Mesodermal cell (in vitro differentiated cells): Measurements from ENCODE around the gene TAC4.

Experiments
- H3K27ac ChIP-seq: 2 replicates; pipeline ENCODE4 v1.7.0; 2013; ENCODE audit warnings: mild to moderate bottlenecking, low read depth, low read length, moderate library complexity; ENCODE audit not compliant: severe bottlenecking
- H3K36me3 ChIP-seq: 2 replicates; pipeline ENCODE4 v1.7.1; 2013; ENCODE audit warnings: mild to moderate bottlenecking, low read length, moderate library complexity; ENCODE audit not compliant: control insufficient read depth, insufficient read depth
- H3K4me1 ChIP-seq: one replicate; pipeline ENCODE4 v1.7.1; 2013; ENCODE audit warnings: mild to moderate bottlenecking, low read length; ENCODE audit not compliant: insufficient read depth, control insufficient read depth, poor library complexity, severe bottlenecking
- H3K4me3 ChIP-seq: 2 replicates; pipeline ENCODE4 v1.7.0; 2013; ENCODE audit warnings: low read length, control low read depth, mild to moderate bottlenecking; ENCODE audit not compliant: insufficient read depth, poor library complexity, severe bottlenecking; ENCODE audit errors: extremely low read depth
- H3K9me3 ChIP-seq: 2 replicates; pipeline ENCODE4 v1.7.1; 2013; ENCODE audit warnings: mild to moderate bottlenecking, low read length, moderate library complexity; ENCODE audit not compliant: control insufficient read depth
- WGBS, 2 experiments: methylation state at CpG; one replicate each; pipeline ENCODE4 v1.1.5; 2013; ENCODE audit warnings: missing lambda C conversion rate in 2 of 2; ENCODE audit not compliant: insufficient coverage in 2 of 2; 5-methylcytosine and 5-hydroxymethylcytosine counted together

TAC4 gene

DNA sequence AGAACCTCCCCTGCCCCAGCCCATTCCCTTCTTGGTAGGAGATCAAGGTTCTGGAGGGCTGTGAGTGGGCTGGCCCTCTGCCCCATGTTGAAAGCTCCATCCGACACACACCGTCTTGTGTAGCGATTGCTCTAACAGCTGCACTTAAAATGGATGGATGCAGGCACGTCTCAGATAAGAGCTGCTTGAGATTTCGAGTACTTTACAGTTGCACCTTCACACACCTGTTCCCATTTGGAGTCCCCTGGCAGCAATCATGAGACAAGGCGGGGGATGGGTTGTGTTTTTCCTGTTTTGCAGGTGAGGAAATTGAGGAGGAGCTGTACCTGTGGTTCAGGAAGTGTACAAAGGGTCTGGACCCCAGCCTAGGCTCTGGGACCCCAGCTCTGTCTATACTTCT, 25.6 kb upstream of the TAC4 start:
- WGBS, 2 experiments = 90 to 93% methylated on average over 5 of the region's 6 CpGs
- H3K9me3 ChIP-seq = no peaks in the 10 kb centered on the region
- H3K27ac ChIP-seq = no peak overlapping the region
- H3K4me3 ChIP-seq = no peak overlapping the region
- peaks cover 10% of the 10 kb centered on the region for H3K4me1 ChIP-seq
- no peaks in the 10 kb centered on the region for H3K36me3 ChIP-seq

GRCh38 chr17:49872754-49873377, 25.0 kb upstream of the TAC4 start:
- whole genome bisulfite sequencing, 2 experiments = 90% methylated on average over 5 of the region's 6 CpGs; no CpG with 5 or more reads in 1 of the 2 experiments
- no peaks in the 10 kb centered on the region for H3K9me3 ChIP-seq
- H3K4me3 ChIP-seq = no peak overlapping the region
- peaks cover 10% of the 10 kb centered on the region for H3K4me1 ChIP-seq
- H3K27ac ChIP-seq = no peak overlapping the region
- no peaks in the 10 kb centered on the region for H3K36me3 ChIP-seq

GRCh38 chr17:49871211-49871610, 23.3 kb upstream of the TAC4 start:
- H3K36me3 ChIP-seq = no peaks in the 10 kb centered on the region
- 89% methylated on average over 3 to 4 of the region's 7 CpGs for WGBS, 2 experiments
- H3K9me3 ChIP-seq = no peaks in the 10 kb centered on the region

GRCh38 chr17:49870298-49870697, 22.4 kb upstream of the TAC4 start:
- H3K4me1 ChIP-seq = peaks cover 18% of the 10 kb centered on the region
- no peak overlapping the region for H3K27ac ChIP-seq
- no peaks in the 10 kb centered on the region for H3K9me3 ChIP-seq
- WGBS, 2 experiments = 92% methylated on average over 9 to 10 of the region's 11 CpGs
- H3K36me3 ChIP-seq = no peaks in the 10 kb centered on the region
- H3K4me3 ChIP-seq = no peak overlapping the region

More at GRCh38 chr17:49871211-49871610, 23.3 kb upstream of the TAC4 start:
- Histone ChIP-seq H3K4me1 (peaks cover 13% of the 10 kb centered on the region), H3K4me3 (no peak overlapping the region), H3K27ac (no peak overlapping the region)

- H3K9me3 ChIP-seq = no peaks in the 10 kb centered on the region
- H3K4me1 ChIP-seq = peaks cover 23% of the 10 kb centered on the region
- H3K27ac ChIP-seq = no peak overlapping the region
- H3K36me3 ChIP-seq = no peaks in the 10 kb centered on the region
- no peak overlapping the region for H3K4me3 ChIP-seq
- WGBS, 2 experiments = 78 to 100% methylated on average over 1 of the region's 1 CpG
Observed at GRCh38 chr17:49869038-49869374, 21.1 kb upstream of the TAC4 start.

DNA sequence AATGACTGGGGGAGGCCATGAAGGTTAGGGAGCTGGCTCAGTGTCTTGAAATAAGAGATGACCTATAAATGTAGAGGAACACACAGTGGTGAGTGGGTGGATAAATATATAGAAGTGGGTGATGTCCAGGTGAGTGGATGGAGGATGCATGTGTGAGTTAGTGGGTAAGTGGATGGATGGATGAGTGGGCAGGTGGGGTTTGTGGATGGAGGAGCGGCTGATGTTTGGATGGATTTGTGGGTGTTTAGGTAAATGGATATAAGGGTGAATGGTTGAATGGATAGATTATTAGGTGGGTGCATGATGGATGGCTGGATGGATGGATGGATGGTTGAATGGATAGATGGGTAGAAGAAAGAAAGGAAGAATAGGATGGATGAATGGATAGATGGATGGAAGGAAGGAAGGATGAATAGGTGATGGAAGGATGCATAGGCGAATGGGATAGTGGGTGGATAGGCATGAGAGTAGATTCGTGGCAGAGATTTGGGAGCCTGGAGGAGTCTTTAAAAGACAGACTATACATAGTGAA, 19.1 kb upstream of the TAC4 start:
- H3K4me3 ChIP-seq = no peak overlapping the region
- no peak overlapping the region for H3K27ac ChIP-seq
- H3K36me3 ChIP-seq = no peaks in the 10 kb centered on the region
- H3K4me1 ChIP-seq = peaks cover 23% of the 10 kb centered on the region
- H3K9me3 ChIP-seq = no peaks in the 10 kb centered on the region
- WGBS, 2 experiments = 94 to 98% methylated on average over 3 of the region's 3 CpGs

GRCh38 chr17:49866019-49866380, 18.1 kb upstream of the TAC4 start:
- peak overlapping the region; percentile 29 for H3K27ac ChIP-seq

DNA sequence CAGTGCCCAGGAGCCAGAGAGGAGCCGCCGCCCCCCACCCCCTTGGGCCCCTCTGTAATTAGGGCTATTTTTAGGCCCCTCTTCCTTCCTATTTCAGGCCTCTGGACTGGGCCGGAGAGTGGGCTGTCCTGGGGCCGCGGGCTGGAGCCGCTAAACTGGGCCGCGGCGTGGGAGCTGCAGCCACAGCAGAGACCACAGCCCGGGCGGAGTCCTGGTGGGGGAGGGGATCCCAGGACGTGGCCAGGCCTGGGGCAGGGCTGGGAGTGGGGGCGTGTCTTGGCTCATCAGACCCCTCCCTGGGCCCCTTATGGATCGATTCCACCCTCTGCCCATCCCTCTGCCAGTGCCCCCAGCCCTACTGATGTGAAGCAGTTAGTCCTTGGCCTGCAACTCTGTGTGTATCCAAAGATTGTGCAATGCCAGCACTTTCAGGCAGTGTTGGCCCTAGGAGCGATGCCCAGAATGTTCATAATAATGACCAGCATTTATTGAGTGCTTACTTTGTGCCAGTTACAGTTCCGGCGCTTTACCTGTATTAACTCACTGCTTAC, 15.0 kb upstream of the TAC4 start:
- no peak overlapping the region for H3K27ac ChIP-seq
- H3K4me3 ChIP-seq = no peak overlapping the region
- H3K36me3 ChIP-seq = no peaks in the 10 kb centered on the region
- no peaks in the 10 kb centered on the region for H3K9me3 ChIP-seq
- peaks cover 17% of the 10 kb centered on the region for H3K4me1 ChIP-seq
- WGBS, 2 experiments = 85 to 87% methylated on average over 4 to 9 of the region's 17 CpGs

More at GRCh38 chr17:49866019-49866380, 18.1 kb upstream of the TAC4 start:
- Histone ChIP-seq H3K36me3 (no peaks in the 10 kb centered on the region), H3K4me1 (peaks cover 23% of the 10 kb centered on the region), H3K4me3 (no peak overlapping the region), H3K9me3 (no peaks in the 10 kb centered on the region)
- WGBS, 2 experiments = 0% methylated on average over 1 of the region's 1 CpG

DNA sequence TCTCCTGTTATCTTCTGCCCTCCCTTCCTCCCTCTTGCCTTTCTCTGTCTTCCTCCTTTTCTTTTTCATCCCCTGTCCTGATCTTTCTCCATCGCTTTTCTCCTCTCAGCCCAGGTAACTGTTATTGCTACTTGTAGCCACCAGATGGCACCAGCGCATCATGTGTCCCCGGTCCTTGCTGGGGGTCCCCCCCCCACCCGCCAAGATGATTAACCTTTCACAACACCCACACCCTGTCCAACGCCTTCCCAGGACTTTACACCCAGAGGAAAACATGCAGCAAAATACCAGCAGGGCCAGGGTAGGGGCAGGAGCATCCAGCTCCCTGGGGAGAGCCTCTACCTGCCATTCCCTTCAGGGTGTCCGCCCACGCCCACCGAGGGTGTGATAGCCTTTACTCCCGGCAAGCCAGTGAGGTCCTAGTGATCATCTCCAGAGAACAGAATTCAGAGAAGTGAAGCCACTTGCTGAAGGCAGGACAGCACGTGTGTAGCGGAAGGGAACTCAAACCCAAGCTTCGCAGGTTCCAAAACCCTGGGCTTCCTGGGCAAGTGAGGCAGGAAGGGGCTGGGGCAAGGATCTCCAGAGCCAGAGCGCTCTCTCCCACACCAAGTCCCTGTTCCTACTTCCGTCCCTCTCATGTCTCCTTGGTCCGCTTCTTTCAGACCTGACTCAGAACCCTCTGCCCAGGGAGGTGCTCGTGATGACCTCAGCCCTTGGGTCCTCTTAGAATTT, 13.4 kb upstream of the TAC4 start:
- Histone ChIP-seq H3K9me3 (no peaks in the 10 kb centered on the region), H3K4me3 (no peak overlapping the region), H3K4me1 (peaks cover 15% of the 10 kb centered on the region), H3K27ac (no peak overlapping the region), H3K36me3 (no peaks in the 10 kb centered on the region)
- 47 to 53% methylated on average over 14 to 15 of the region's 16 CpGs for WGBS, 2 experiments

GRCh38 chr17:49859991-49860953, 12.4 kb upstream of the TAC4 start:
- H3K4me3 ChIP-seq = no peak overlapping the region
- peaks cover 5% of the 10 kb centered on the region for H3K4me1 ChIP-seq
- H3K9me3 ChIP-seq = no peaks in the 10 kb centered on the region
- no peaks in the 10 kb centered on the region for H3K36me3 ChIP-seq
- 89 to 91% methylated on average over 18 of the region's 20 CpGs for WGBS, 2 experiments
- no peak overlapping the region for H3K27ac ChIP-seq
